22Rv1 (cell line): ENCODE results near the gene GATA6.

Experiments used
- H3K27ac ChIP-seq: fragments of 450-650 bp; 2 replicates; pipeline ENCODE4 v1.5.1; 2017
- CTCF ChIP-seq: fragments of 450-650 bp; IDR thresholded peaks from 2 replicates; pipeline ENCODE4 v1.5.1; 2017; ENCODE audit warnings: mild to moderate bottlenecking
- ZFX ChIP-seq: fragments of 450-650 bp; IDR thresholded peaks from 2 replicates; pipeline ENCODE4 v1.6.1; 2017; ENCODE audit warnings: antibody characterized with exemption, borderline replicate concordance

GATA6 gene

GRCh38 chr18:22166069-22166950 lies 3.1 kb upstream of the GATA6 start:
- TF ChIP-seq ZFX = no peak
- no peak for TF ChIP-seq CTCF
- no peak overlapping the region for H3K27ac ChIP-seq

- no peak overlapping the region for H3K27ac ChIP-seq
- TF ChIP-seq CTCF (no peak), ZFX (no peak)
Observed at GRCh38 chr18:22167091-22167470, 2.3 kb upstream of the GATA6 start.

- H3K27ac ChIP-seq = peak overlapping the region; percentile 87
- TF ChIP-seq ZFX (no peak), CTCF (no peak)
Observed at GRCh38 chr18:22167471-22168241, 1.7 kb upstream of the GATA6 start.

GRCh38 chr18:22168360-22168921 lies 948 bp upstream of the GATA6 start:
- H3K27ac ChIP-seq = peak overlapping the region; percentile 87
- TF ChIP-seq CTCF = no peak
- TF ChIP-seq ZFX = no peak

- H3K27ac ChIP-seq = peak overlapping the region; percentile 87
- TF ChIP-seq CTCF (no peak), ZFX (no peak)
Observed at GRCh38 chr18:22169889-22170420, 566 bp downstream of the GATA6 start.

GRCh38 chr18:22170421-22171257 lies 1.2 kb downstream of the GATA6 start:
- peak overlapping the region; percentile 87 for H3K27ac ChIP-seq
- TF ChIP-seq CTCF = no peak
- no peak for TF ChIP-seq ZFX
